ENCODE data around the gene NDUFS2.
A peak's percentile ranks its signal among the peaks of the same experiment; 100 is the strongest.
"Not testable (repeated sequence)": the region's sequence is repeated elsewhere in the genome, so short reads cannot be mapped to it uniquely, and the experiment has no call there.

The NDUFS2 gene

GRCh38 chr1:161255955-161256520 is 53.9 kb downstream of the NDUFS2 start:
- DNase-seq: not testable (repeated sequence)

DNA sequence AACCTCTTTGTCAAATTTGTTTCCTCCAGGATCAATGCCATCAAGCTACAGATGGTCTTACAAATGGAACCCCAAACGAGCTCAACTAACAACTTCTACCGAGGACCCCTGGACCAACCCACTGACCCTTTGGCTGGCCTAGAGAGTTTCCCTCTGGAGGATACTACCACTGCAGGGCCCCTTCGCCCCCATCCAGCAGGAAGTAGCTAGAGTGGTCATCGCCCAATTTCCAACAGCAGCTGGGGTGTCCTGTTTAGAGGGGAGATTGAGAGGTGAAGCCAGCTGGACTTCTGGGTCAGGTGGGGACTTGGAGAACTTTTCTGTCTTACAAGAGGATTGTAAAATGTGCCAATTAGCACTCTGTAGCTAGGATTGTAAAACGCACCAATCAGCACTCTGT is 54.9 kb downstream of the NDUFS2 start:
- DNase-seq: not testable (repeated sequence)

GRCh38 chr1:161258439-161259344 is 56.5 kb downstream of the NDUFS2 start, which contains the start of gene PCP4L1:
Gene PCP4L1, plus strand, starts transcription at chr1:161258745. Its CDS starts 230 bp downstream, at chr1:161258975.
- no peak for DNase-seq

DNA sequence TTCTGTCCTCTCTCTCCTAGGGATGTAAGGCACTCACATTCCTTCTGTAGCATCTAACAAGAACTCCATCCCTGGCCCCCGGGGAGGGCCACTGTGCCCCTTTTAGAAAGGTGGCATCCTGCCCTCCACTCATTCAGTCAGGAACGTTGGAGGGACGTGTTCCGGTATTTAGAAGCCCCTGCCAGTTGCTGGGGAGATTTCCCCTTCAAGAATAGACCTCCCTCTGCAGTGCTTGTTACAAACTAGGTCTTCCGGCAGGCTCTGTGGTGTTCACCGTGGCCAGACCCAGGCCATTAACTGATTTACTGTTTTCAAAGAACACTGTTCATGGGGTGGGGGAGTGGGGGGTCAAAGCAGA is 57.2 kb downstream of the NDUFS2 start:
- no peak for DNase-seq

GRCh38 chr1:161259765-161260164 is 57.6 kb downstream of the NDUFS2 start:
- DNase-seq: no peak

- DNase-seq: no peak
Observed at GRCh38 chr1:161260376-161261260, 58.5 kb downstream of the NDUFS2 start.

DNA sequence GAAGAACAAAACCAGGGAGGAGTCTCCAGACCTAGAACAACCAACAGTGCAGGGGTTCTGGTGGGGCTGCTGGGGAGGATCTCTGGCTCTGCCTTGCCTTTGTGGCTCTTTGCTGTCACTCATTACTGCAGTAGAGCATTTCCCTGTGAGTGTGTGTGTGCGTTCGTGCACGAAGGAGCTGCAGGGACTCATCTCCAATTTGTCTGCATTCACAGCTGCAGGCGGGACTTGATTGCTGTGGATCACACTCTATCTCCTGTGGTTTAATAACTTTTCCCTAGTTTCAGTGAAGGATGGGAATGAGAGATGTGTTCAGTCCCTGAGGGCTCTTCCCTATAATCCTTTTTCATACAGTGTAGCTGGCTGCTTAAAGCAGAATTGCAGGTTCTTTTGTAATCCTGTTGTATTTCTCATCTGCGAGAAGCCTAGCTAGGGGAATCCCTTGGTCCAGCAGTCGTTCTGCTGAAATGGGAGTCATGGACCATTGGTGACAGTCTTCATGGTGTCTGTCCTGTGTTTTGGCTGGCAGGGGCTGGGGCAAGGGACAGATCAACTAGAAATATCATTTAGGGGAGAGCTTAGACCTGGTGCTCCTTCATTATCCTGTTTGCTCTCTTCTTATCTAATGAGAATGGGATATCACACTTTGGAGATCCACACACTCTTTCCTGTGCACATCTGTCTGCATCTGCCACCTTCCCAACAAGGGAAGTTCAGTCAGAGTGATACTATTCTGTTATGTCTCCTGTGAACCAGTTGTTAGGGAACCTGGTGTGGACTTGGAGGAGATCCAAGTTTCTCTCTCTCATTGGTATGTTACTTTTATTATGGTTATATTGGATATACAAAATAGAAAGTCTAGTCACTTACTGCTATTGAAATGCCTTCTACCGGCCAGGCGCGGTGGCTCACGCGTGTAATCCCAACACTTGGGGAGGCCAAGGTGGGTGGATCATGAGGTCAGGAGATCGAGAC is 59.4 kb downstream of the NDUFS2 start:
- DNase-seq: peak; percentile 38

Measured in MV-4-11 (cell line).